T-helper 22 cell (primary cell): ENCODE results near the gene ESYT2.

ENCODE experiments used
- DNase-seq: peaks from one replicate; pipeline ENCODE4 v3.0.0-alpha.2; 2020; ENCODE audit warnings: low read depth

Gene ESYT2

DNA sequence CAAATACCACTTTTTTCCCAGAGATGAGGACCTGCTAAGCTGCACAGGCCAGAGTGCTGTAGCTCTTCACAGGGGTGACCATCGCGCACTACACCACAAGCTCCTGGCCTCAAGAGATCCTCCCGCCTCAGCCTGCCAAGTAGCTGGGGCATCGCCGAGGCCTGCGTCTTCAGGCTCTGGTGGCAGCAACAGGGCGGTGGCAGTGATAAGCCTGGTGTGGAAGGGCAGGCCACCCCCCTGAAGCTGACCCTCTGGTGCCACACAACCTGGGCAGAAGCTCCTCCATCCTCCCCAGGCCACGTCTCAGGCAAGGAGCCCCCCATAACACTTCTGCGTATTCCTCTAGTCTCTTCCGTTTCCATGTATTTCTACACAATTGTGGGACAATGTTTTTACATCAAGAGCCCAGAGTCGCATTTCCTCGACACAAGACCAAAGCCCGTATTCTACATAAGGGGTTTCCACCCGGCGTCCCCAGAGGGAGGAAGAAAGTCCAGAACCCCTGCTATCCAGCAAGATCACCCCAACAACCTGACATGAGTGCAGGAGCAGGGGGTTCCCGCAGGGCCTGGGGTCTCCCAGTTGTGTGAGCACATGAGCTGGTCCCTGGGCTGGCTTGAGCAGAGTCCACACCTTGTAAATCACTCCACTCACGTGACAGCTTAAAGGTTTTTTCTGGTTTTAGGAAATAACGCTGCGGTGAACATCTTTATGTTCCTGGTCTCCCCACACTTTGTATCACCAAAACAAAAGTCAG lies 87.1 kb downstream of the ESYT2 start:
- no peak for DNase-seq

DNA sequence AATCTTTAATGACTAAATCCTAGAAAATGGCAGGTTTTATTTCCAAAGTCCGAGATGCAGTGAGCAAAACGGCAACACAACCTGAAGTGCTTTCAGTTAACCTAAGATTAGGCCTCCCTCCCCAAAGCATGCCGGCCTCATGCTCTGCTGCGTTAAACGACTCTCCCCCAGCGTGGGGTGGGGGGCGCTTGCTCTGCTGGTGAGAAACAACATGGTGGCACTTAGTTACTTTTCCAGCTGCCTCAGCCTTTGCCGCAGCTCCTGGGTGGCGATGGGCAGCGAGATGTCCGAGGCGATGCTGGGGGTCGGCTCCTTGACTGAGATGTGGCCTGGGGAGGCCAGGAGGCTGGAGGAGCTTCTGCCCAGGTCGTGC lies 88.0 kb downstream of the ESYT2 start:
- no peak for DNase-seq

DNA sequence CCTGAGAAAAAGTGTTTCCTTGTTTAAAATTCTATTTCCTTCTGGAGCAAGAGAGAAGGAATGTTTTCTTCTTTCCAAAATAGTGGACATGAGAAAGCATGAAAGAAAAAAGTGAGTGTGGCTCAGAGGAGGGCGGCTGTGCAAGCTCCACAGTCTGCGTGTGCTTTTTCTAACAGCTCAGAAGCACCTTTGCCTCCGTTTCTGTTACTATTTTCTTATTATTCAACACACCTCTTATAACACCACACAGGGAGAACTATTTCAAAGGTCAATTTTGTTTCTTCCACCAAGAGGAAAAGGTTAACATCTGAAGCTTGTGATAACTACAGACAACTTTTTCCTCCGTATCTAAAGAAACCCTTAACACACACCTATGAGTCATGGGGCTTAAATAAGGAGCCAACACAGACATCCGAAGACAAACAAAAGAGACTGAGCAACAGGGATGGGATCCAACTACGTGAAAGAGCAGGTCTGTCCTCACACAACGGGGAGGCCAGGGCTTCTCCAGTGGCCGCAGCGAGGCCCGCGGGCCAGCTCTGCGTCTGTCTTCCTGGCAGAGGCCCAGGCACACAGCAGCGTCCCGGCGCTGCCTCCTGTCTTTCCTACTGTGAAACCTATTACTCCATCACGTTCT lies 88.5 kb downstream of the ESYT2 start:
- no peak for DNase-seq

DNA sequence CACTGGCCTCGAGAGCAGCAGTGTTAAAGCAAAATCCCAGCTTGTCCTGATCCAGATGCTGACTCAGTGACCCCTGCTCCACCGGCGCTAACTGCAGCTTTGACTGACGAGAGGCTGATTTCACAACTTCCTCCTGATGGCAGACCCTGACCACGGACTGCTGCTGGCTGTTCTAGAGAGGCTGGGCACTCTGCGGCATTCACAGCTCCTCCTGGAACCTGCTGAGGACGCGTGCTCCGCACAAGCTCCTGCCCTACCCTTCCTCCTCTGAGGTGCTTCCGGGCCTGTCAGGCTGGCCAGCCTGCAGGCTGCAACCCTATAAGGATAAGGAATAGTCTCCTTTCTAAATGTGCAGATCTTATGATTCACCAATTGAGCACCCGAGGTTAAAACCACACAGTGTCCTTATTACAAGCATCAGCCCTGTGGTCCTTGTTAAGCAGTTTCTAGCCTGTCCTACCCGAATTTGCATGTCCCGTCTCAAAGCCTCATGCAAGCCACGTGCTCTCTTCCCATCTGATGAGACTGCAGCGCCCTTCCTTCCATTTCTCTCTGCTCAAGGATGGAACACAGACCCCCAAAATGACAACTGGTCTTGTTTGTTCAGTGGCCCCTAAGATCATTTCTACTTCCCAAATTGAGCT lies 89.2 kb downstream of the ESYT2 start:
- no peak for DNase-seq

DNA sequence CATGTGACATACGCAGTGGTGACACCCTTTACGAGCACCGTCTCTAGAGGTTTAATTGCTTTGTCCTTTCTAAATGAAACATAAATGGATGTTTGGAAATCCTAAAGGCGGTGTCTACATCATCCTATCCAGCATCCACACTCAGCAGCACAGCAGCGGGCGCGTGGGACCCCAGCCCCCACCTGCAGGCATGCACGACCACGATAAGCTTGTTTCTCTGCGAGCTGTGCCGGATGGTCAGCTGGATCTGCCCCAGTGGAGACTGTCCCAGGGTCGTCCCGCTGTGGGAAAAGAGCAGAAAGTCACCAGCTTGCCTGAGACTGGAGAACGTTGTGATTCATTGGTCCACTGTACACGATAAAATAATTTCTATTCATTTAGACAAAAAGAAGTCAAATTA lies 90.5 kb downstream of the ESYT2 start:
- DNase-seq = no peak

DNA sequence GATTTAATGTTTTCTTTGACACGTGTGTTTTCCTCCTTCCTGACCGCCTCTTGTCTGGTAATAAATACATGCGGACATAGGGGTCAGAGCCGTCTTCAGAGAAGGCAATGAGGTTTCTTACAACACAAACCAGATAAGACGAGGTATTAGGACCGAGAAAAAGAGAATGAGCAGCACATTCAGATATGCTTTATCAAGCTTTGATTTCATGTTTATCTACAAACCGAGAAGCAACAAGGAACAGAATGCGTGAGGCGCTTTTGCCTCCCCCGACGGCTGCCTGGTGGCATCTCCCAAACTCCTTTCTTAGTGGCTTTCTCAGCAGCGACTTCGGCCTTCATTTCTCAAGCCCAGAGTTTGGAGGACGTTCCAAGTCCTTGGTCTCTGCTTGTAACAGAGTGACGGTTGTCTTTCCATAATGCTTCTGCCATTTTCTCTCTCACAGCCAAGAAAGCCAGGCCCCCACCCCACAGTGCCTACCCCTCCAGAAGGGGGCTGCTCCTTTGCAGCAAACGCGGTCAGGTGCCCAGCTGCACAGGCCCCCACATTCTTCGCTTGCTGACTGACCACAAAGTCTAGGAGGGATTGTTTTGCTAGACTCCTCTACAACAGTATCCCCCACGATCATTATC lies 92.1 kb downstream of the ESYT2 start:
- DNase-seq = no peak

DNA sequence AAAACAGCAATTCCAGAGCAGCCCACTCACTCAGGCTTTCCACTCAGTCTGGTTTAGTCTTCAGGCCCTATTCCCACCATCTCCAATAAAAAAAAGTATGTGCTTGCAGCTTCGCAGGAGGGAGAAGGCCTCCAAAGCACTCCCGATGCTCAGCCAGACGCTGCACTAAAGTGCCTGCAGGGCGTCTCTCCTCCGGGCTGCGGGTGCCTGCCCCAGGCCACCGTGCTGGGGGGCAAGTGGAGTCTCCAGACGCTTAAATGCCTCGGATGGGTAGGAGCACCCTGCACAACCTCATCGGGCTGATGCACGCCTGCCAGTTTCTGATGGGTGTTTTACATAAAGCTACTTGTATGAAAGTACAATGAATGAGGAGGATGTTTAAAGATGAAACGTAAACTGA lies 93.4 kb downstream of the ESYT2 start:
- no peak for DNase-seq

DNA sequence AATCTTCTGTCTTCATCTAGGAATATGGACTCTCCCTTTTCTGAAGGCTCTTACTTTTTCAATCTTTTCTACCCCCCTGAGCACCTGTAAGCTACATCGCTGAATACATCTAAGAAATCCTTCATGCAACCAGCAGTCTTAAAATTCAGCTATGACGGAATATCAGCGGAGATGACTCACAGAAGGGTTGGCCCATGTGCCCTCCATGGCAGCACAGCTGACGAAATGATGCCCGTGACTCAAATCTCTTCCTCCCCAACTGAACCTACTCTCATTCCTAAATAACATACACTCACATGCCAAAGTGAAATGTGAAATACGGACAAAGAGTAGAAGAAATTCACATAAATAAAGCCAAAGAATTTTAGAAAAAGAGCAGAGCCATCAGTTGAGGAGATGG lies 94.4 kb downstream of the ESYT2 start:
- DNase-seq = no peak

DNA sequence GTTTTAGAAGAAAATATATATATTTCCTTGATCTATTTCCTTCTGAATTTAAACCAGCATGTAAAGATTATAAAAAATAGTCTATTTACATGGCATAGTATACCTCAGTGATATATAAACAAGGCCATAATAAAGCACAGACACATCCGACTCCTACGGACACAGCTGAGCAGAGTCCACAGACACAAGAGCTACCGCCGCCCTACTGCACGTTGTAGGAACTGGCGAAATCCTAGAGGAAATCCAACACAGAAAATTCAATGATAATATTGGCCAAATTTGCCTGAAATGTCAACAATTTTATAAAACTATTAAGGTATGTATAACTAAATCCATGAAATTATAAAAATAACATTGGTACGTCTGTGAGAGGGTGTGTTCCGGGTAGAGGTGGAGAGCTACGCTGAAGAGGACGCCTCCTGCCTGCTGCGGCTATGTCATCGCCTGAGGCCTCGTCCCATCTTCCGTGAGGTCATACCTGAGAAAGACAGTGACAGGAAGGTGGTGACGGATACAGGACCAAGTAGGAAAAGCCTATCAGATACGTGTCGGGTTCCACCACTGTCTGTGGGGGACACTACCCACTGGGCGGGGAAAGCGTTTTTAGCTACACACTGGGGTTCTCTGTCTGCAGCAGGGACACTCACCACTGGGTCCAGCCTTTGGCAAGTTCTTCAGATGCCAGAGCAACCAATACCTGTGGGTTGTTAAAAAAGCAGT lies 95.4 kb downstream of the ESYT2 start:
- no peak for DNase-seq

DNA sequence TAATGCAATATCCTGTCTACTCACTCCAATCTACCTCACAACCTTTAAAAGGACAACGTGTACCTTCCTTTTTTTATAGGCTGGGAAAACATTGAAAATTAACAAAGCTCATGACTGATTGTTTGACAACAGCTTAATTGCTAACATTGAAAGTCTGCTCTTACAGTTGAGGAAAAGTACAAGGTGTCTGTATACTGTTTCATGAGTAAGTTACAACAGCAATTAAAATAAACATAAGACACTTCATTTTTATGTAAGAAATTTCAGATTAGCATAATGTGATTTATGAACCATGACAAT lies 96.1 kb downstream of the ESYT2 start:
- DNase-seq = no peak

DNA sequence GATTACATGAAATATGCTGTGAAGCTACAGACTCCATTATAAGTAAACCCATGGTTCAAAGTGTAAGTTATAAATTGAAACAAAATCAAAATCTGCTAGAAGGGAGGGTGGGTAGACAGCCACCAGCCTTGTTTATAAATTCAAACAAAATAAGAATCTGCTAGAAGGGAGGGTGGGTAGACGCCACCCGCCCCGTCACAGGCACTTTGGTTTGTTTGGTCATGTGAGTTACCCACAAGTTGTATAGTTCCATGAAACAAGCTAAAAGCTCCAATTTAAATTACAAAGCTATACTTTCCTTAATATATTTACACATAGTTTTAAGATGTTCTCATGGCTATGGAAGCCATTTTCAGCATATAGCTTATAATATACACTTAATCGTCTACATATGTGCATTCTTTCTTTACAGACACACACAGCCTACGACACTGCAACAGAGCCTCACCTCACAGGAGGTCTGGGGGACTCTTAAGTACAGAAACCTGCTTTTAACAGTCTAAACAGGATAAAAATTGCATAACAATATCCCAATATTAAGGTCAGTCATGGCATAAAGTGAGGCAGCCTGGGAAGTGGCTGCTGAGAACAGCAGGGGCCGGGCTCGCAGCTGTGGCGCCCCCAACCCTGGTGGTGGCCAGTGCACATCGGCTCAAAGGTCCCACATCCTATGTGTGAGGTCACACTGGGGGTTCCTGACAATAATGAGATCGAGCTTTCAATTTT lies 96.7 kb downstream of the ESYT2 start:
- DNase-seq = no peak

DNA sequence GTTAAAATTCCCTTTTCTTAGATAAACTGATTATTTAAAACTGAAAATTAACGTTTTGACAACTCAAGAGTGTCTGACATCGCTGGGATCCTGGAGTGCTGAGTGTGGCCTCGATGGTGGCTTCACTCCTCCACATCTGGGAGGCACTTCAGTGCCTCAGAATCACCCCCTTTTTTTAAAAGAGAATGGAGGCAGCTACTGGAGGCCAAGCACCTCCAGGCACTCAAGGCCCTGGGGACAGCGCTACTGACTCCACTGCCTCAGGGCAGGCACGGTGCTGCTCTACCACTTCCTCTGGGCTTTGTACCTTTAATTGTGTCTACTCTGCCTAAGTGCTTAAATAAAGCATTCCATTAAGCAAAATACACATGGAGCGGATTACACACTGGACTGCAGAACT lies 97.5 kb downstream of the ESYT2 start:
- DNase-seq = no peak

DNA sequence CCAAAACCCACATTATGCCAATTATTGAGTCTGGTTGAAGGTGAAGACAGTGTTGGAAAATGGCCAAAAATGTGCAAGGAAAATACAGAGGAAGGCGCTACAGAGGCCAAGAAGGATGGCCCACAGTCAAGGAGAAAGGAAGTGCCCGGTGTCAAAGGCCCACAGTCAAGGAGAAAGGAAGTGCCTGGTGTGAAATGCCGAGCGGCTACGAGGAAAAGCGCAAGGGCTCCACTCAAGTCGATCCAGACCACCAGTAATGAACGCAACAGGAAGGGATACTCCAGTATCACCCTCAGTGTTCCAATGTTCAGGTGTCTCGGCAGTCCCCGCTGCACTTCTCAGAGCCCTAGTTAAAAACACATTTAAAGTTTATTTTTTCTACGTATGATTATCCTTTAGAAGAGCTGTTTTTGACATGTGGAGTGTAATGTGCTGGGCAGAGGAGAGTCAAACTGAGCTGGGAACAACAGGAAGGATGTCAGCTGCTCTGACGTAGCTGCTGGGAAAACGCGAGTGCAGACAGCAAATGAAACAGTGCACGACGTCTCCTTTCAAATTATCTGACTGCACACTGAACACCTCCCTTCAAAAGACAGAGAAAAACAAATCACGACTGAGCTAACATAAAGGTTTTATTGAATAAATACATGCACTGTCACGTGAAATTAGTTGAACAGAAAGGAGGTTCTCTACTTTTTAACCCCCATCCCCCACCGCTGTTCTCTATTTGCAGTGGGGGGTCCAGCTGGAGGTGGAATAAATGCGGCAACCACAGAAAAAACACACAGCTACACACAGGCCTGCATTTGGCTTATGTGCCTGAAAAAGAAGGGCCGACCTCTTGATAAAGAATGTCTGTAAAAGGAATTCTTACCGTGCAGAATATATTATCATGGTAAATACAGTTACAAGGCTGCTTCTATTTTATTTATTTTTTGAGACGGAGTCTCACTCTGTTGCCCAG lies 98.6 kb downstream of the ESYT2 start:
- no peak for DNase-seq

DNA sequence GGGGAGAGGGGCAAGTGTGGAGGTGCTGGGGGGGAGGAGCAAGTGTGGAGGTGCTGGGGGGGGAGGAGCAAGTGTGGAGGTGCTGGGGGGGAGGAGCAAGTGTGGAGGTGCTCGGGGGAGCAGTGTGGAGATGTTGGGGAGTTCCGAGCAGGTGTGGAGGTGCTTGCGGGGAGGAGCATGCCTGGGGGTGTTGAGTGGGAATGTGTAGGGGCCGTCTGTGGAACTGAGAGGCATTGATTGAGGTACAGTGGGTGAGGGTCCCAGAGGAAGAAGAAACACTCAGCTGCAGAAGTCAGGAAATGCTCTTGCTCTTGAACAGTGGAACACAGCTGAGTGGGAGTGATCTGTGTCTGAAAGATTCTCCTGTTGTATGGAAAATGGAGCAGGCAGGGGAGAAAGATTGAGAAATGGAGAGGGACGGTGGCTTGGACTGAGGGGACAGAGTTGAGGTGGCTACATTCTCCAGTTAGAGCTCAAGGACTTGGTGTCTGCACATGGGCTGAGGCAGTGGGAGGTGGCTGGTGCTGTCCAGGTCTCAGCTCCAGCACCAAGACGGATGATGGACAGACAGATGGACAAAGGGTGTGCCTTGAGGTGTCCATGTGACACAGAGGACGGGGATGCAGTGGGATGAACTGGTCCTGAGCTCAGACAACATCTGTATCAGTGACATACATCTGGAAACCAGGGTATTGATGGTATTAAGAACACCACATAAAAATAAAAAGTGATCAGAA lies 99.5 kb downstream of the ESYT2 start:
- DNase-seq = no peak

DNA sequence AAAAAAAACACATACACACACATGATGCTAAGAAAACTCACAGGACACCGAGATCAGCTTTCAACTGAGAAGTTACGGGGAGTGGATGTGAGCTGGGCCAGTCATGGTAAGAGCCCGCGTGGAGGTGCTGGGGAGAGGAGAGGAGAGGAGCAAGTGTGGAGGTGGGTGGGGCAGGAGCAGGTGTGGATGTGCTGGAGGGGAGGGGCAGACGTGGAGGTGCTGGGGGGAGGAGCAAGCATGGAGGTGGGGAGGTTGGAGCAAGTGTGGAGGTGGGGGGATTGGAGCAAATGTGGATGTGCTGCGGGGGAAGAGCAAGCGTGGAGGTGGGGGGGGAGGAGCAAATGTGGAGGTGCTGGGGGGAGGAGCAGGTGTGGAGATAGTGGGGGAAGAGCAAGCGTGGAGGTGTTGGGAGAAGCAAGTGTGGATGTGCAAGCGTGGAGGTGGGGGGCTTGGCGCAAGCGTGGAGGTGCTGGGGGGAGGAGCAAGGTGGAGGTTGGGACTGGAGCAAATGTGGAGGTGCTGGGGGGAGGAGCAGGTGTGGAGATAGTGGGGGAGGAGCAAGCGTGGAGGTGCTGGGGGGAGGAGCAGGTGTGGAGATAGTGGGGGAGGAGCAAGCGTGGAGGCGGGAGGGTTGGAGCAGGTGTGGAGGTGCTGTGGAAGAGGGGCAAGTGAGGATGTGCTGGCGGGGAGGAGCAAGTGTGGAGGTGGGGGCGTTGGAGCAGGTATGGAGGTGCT lies 100.2 kb downstream of the ESYT2 start:
- DNase-seq = no peak

DNA sequence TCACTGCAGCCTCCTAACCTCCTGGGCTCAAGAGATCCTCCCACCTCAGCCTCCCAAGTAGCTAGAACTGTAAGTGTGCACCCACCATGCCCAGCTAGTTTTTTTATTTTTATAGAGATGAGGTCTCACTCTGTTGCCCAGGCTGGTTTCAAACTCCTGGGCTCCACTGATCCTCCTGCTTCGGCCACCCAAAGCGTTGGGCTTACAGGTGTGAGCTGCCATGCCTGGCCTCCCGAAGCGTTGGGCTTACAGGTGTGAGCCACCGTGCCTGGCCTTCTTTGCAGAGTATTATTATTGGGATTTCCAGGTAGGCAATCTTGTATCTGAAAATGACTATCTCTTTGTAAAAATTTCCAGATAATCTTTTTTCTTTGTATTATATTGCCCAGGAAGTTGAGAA lies 101.6 kb downstream of the ESYT2 start:
- DNase-seq = no peak

DNA sequence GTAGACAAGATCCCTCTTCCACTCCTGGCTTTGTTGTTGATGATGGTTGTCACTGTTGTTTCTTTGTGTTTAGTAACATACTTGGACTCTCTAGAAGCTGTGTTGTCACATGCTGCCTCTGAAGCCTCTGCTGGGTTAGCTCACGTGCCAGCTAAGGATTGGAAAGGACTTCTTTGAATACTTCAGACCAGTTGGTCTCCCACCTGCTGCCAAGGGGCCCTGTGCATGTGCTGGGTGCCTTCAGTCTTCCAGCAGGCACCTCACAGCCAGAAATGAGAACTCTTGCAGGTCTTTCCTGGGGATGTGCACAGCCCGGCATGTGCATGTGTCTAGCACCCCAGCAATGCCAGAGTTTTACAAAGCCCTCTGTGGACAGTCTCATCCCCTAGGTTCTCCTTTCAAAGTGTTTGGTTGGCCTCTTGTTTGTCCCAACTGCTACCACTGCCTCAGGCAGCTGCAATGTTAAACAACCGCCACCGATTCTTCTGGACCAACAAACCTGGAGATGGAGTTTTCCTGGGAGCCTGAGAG lies 103.0 kb downstream of the ESYT2 start:
- DNase-seq = no peak

DNA sequence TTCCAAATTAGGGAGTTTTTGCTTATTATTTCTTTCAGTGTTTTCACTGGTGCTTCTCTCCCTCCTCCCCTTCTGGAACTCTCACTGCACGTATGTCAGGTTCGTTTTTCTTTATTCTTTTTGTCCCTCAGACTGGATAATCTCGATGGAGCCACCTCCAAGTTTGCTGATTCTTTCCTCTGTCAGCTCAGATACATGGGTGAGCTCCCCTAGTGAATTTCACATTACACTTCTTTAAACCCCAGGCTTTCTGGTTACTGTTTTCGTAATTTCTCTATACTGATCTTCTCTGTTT lies 103.9 kb downstream of the ESYT2 start:
- DNase-seq = no peak
